ENCODE results near the gene ZNF692. TPM values are rescaled to one million over a fixed set of nuclear protein-coding genes. Genes with fewer than 3 reads are reported as not detected.

Gene ZNF692
- total and polyA plus RNA-seq, 4 donors: 26.1 to 58.5 (median 36.3) TPM

- H3K9me3 ChIP-seq (ENCODE audit: control insufficient read depth in 4 of 4, insufficient read depth in 3 of 4, low read length in 3 of 4): no peaks in the 10 kb centered on the region
- H3K27ac ChIP-seq (ENCODE audit: low read depth in 1 of 2, low read length in 1 of 2): no peak overlapping the region
- no peak for TF ChIP-seq CTCF (IDR thresholded peaks at IDR 0.05; ENCODE audit: control extremely low read depth, extremely low read depth)
- no peak overlapping the region for H3K9ac ChIP-seq (ENCODE audit: insufficient read depth in 1 of 2, low read length in 2 of 2)
- DNase-seq (no peak), ATAC-seq (ENCODE audit: insufficient read depth, low FRiP score) (no peak)
- no peak overlapping the region for H3K4me3 ChIP-seq
- no peaks in the 10 kb centered on the region for H3K36me3 ChIP-seq (ENCODE audit: control insufficient read depth in 4 of 4, insufficient read depth in 4 of 4, low read length in 4 of 4)
- no peaks in the 10 kb centered on the region for H3K27me3 ChIP-seq (ENCODE audit: control insufficient read depth in 3 of 3, insufficient read depth in 3 of 3, low read length in 2 of 3)
- H3K4me1 ChIP-seq (ENCODE audit: control insufficient read depth in 5 of 5, insufficient read depth in 5 of 5, low read length in 5 of 5): peaks cover 0 to 3% (median 0%) of the 10 kb centered on the region in 5 donors
- WGBS, 2 donors: 64 to 68% methylated on average over 2 of the region's 2 CpGs
Observed at GRCh38 chr1:248901578-248901977, 42.7 kb upstream of the ZNF692 start.

GRCh38 chr1:248900637-248901036, 41.8 kb upstream of the ZNF692 start:
- Histone ChIP-seq H3K4me3 (no peak overlapping the region), H3K36me3 (ENCODE audit: control insufficient read depth in 4 of 4, insufficient read depth in 4 of 4, low read length in 4 of 4) (no peaks in the 10 kb centered on the region), H3K27me3 (ENCODE audit: control insufficient read depth in 3 of 3, insufficient read depth in 3 of 3, low read length in 2 of 3) (no peaks in the 10 kb centered on the region), H3K4me1 (ENCODE audit: control insufficient read depth in 5 of 5, insufficient read depth in 5 of 5, low read length in 5 of 5) (peaks cover 0 to 2% (median 0%) of the 10 kb centered on the region in 5 donors), H3K9me3 (ENCODE audit: control insufficient read depth in 4 of 4, insufficient read depth in 3 of 4, low read length in 3 of 4) (no peaks in the 10 kb centered on the region), H3K27ac (ENCODE audit: low read depth in 1 of 2, low read length in 1 of 2) (no peak overlapping the region), H3K9ac (ENCODE audit: insufficient read depth in 1 of 2, low read length in 2 of 2) (no peak overlapping the region)
- ATAC-seq (ENCODE audit: insufficient read depth, low FRiP score): no peak
- no peak for TF ChIP-seq CTCF (IDR thresholded peaks at IDR 0.05; ENCODE audit: control extremely low read depth, extremely low read depth)
- 96 to 97% methylated on average over 1 of the region's 1 CpG for WGBS, 2 donors
- DNase-seq: no peak

GRCh38 chr1:248897412-248898337, 38.8 kb upstream of the ZNF692 start:
- Histone ChIP-seq H3K9ac (ENCODE audit: insufficient read depth in 1 of 2, low read length in 2 of 2) (no peak overlapping the region), H3K36me3 (ENCODE audit: control insufficient read depth in 4 of 4, insufficient read depth in 4 of 4, low read length in 4 of 4) (no peaks in the 10 kb centered on the region), H3K4me3 (no peak overlapping the region), H3K27ac (ENCODE audit: low read depth in 1 of 2, low read length in 1 of 2) (no peak overlapping the region), H3K4me1 (ENCODE audit: control insufficient read depth in 5 of 5, insufficient read depth in 5 of 5, low read length in 5 of 5) (no peaks in the 10 kb centered on the region), H3K27me3 (ENCODE audit: control insufficient read depth in 3 of 3, insufficient read depth in 3 of 3, low read length in 2 of 3) (no peaks in the 10 kb centered on the region), H3K9me3 (ENCODE audit: control insufficient read depth in 4 of 4, insufficient read depth in 3 of 4, low read length in 3 of 4) (no peaks in the 10 kb centered on the region)
- ATAC-seq (ENCODE audit: insufficient read depth, low FRiP score) (no peak), DNase-seq (no peak)
- TF ChIP-seq CTCF (IDR thresholded peaks at IDR 0.05; ENCODE audit: control extremely low read depth, extremely low read depth): no peak
- WGBS, 2 donors: 57 to 79% methylated on average over 9 of the region's 9 CpGs

All from lung (tissue), 12 donors.